Caki2 (cell line): ENCODE data around the gene RYR1. TPM values are rescaled to one million over a fixed set of nuclear protein-coding genes. Genes with fewer than 3 reads are reported as not detected.
"Not testable (repeated sequence)": the region's sequence is repeated elsewhere in the genome, so short reads cannot be mapped to it uniquely, and the experiment has no call there.

ENCODE experiments used
- DNase-seq: peaks from one replicate; pipeline ENCODE4 v3.0.0-alpha.2; 2015; ENCODE audit warnings: low read depth
- in situ Hi-C: cut with HindIII; loops from 2 replicates; pipeline ENCODE4 v1.10.0; 2016; ENCODE audit warnings: low sequenced_read_pairs, low pct_unique_long_range_greater_than_20kb, mixed read lengths
- total RNA-seq: library from RNA; depleted of rRNA; stranded (reverse); fragments of >200 nt; shearing (Covaris generic); gene quantifications from 2 replicates; pipeline ENCODE4 v1.2.3, GENCODE V29; 2014; ENCODE audit warnings: low replicate concordance

The RYR1 gene
- total RNA-seq, 1 experiment from 2014 or later = under 0.01 TPM

DNA sequence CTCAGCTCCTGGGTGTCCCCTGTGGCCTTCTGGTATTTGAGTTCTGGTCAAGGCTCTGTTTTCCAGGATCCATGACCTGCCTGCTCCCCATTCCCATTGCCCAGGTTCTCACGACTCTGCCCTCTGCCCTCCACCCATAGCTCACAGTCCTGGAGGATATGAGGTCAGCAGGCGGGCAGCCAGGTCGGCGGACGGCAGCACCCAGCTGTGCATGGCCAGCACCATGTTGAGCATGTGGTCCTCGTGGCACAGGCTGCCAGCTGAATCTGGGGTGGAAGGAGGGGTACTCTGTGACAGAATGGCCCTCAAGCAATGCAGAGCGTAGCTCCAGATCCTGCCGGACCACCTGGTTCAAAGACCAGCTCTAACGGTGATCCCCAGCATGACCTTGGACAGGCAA, 12.6 kb upstream of the RYR1 start:
- DNase-seq = no peak
- in situ Hi-C loops = no loop called here

GRCh38 chr19:38421856-38422255, 11.6 kb upstream of the RYR1 start:
- DNase-seq = no peak
- in situ Hi-C loops = no loop called here

DNA sequence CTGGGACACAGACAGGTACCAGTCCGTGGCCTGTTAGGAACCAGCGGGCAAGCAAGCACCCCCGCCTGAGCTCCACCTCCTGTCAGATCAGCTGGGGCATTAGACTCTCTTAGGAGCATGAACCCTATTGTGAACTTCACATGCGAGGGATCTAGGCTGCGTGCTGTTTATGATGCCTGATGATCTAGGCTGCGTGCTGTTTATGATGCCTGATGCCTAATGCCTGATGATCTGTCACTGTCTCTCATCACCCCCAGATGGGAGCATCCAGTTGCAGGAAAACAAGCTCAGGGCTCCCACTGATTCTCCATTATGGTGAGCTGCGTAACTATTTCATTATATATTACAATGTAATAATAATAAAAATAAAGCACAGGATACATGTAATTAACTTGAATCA, 11.1 kb upstream of the RYR1 start:
- DNase-seq = no peak
- in situ Hi-C loops = no loop called here

DNA sequence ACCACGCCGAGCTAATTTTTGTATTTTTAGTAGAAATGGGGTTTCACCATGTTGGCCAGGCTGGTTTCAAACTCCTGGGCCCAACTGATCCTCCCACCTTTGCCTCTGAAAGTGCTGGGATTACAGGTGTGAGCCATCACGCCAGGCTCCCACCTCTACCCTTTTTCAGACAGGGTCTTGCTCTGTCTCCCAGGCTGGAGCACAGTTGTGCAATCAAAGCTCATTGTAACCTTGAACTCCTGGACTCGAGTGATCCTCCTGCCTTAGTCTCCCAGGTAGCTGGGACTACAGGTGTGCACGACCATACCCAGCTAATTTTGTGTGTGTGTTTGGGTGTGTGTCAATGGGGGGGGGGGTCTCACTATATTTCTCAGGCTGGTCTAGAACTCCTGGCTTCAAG, 9.2 kb upstream of the RYR1 start:
- in situ Hi-C loops = no loop called here
- DNase-seq = no peak

- in situ Hi-C loops = no loop called here
- DNase-seq = no peak
Observed at GRCh38 chr19:38425222-38425809, 8.2 kb upstream of the RYR1 start.

DNA sequence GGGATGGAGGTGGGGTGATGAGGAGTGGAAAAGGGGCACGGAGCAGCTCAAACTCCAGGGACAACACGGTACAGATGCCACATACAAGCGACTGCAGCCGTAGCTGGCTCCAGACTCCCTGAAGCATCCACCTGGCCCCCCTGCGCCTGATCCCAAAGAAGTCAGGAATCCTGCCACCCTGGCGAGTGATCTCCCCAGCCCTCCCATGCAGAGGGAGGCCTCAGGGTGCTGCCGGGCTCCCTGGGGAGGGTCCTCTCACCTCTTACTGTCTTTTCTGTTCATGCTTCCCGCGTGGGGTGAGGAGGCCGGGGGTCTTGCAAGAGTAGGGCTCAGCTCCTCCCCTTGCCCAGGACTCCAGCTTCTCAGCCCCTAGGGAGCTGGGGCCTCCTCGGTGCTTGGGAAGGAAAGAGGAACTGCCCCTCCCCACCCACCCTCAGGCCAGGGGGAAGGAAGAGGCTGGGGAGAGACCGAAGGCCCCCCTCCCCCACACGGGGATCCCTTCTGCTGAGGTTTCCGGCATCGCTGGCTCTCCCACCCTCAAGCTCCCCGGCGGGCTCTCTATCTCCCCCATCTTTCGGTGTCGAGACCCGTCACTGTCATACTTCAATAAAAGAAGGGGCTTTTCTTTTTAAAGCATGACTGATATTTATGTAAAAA, 7.6 kb upstream of the RYR1 start, which contains the start of gene RASGRP4:
TSS of gene RASGRP4 (minus strand) at position 410 of the 657 bp plus-strand sequence. CDS start at position 282, 128 bp downstream.
- DNase-seq = no peak
- in situ Hi-C loops = no loop called here

DNA sequence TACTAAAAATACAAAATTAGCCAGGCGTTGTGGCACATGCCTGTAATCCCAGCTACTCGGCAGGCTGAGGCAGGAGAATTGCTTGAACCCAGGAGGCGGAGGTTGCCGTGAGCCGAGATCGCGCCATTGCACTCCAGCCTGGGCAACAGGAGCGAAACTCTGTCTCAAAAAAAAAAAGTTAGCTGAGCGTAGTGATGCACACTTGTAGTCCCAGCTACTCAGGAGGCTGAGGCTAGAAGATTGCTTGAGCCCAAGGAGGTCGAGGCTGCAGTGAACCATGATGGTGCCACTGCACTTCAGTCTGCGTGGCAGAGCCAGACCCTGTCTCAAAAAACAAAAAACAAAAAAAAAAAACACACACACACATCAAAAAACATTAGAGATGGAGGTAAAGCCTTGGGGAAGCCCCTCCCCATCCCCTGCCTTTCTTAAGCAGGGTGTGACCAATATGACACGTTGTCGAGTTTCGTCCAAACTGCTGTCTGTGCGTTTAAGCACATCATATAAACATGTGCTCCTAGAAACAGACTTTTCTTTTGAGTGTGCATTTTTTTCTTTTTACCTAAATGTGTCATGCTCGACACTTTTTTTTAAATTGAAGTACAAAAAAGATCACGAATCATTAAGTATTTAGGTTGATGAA, 6.3 kb upstream of the RYR1 start:
- DNase-seq, in situ Hi-C loops: not testable (repeated sequence)

DNA sequence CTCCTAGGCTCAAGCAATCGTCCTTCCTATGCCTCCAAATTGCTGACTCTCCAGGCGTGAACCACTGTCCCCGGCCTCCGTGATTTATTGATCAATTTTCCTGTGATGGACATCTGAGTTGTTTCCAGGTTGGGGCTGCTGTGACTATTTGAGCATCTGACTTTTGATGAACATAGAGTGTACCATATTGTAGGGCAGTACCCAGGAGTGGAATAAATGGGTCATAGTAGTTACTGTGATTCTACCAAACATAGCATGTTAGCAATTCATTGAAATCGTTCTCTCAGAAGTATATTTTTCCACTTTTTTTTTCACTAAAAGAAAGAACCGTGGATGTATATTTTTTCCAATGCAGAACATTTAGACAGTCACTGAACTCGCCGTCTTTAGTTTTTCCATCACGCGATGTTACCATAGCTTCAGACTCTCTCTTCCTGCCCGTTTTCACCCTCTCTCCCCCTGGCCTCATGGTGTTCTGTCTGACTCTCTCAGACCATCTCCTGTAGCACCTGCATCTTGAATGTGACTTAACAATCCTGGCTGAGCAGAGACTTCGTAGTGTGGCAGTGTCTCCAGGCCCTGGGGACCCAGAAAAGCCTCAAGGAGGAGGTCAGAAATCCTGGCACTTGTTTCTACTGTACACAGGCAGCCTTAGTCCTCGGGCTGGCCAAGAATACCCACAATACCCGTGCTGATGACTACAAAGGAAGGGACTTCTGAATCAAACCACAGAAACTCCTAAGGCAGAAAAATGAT, 4.3 kb upstream of the RYR1 start:
- in situ Hi-C loops = no loop called here
- no peak for DNase-seq

DNA sequence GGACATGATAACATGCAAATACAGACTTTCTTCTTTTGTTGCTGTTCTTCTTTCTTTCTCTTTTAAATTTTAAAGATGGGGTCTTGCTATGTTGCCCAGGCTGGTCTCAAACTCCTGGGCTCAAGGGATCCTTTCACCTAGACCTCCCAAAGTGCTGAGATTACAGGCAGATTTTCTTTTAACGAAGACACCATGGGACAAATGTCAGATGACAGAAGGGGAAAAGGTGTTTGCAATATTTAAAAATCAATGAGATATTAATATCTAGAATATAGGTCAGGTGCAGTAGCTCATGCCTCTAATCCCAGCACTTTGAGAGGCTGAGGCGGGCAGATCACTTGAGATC, 3.7 kb upstream of the RYR1 start:
- in situ Hi-C loops = no loop called here

GRCh38 chr19:38430931-38431330, 2.6 kb upstream of the RYR1 start:
- in situ Hi-C loops = no loop called here
- no peak for DNase-seq

More for the DNA sequence above, 3.7 kb upstream of the RYR1 start:
- DNase-seq = no peak

- no peak for DNase-seq
- in situ Hi-C loops = no loop called here
Observed at GRCh38 chr19:38434549-38435051, 1.1 kb downstream of the RYR1 start.

DNA sequence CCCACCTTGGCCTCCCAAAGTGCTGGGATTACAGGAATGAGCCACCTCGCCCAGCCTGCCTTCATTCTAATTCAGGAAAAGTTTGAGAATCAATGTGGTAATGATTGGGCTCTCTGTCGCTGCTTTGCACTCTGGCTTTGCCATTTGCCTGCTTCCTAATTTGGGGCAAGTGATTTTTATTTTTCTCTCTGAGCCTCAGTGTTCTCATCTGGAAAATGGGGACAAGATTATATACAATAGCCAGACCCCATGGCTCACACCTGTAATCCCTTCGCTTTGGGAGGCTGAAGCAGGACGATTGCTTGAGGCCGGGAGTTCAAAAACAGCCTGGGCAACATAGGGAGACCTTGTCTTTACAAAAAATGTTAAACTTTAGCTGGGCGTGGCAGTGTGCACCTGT, 3.8 kb downstream of the RYR1 start:
- DNase-seq = no peak
- in situ Hi-C loops = no loop called here

DNA sequence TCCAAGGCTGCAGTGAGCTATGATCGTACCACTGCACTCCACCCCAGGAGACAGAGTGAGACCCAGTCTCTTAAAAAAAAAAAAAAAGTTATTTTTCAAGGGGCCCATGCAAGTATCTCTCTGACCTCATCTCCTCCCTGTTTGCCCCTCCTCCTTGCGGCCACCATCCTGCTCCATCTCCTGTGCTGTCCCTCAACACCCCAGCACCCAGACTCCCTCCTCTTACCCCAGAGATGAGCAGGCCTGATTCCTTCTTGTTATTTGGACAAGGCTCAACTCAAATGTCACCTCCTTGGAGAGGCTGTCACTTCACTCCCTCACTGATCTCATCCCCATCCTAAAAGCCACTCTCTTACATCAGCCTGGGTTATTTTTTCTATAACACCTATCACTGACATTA, 4.4 kb downstream of the RYR1 start:
- in situ Hi-C loops = no loop called here

DNA sequence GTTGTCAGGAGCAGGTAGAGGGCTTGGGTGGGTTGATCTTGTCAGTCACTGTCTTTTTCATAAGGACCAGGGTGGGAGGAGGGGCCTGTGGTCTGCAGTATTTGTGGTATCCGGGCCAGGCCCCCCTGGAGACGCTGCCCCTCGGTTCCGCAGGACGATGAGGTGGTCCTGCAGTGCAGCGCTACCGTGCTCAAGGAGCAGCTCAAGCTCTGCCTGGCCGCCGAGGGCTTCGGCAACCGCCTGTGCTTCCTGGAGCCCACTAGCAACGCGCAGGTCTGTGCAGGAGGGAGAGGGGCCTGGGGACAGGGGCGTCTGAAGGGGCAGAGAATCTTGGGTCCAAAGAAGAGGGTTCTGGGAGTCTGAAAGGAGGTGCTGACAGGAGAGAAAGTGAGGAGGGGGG, 7.1 kb downstream of the RYR1 start:
- in situ Hi-C loops = no loop called here
- DNase-seq = no peak

More for the DNA sequence above, 4.4 kb downstream of the RYR1 start:
- no peak for DNase-seq

- DNase-seq = no peak
- in situ Hi-C loops = no loop called here
Observed at GRCh38 chr19:38441657-38442348, 8.3 kb downstream of the RYR1 start.

- in situ Hi-C loops = no loop called here
- no peak for DNase-seq
Observed at GRCh38 chr19:38442736-38443135, 9.2 kb downstream of the RYR1 start.

GRCh38 chr19:38443458-38443999, 10.0 kb downstream of the RYR1 start:
- no peak for DNase-seq

DNA sequence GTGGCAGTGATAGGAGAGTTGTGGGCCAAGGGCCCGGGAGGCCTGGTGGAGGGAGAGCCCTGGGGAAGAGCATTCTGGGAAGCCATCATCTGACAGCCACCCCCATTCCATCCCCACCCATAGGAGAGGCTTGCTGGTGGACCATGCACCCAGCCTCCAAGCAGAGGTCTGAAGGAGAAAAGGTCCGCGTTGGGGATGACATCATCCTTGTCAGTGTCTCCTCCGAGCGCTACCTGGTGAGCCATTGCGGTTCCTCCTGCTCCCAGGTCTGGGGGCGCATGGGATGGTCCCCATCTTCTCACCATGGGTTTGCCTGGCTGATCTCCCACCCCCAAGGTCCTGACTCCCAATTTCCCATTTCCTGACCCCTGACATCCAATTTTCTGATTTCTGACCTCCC, 10.5 kb downstream of the RYR1 start:
- in situ Hi-C loops = no loop called here
- DNase-seq = no peak

More at GRCh38 chr19:38443458-38443999, 10.0 kb downstream of the RYR1 start:
- in situ Hi-C loops = no loop called here
